Activated T-cell treated with anti-CD3 and anti-CD28 coated beads, Interleukin-2, amount 50 U/mL, for 48 hours (primary cell): ENCODE data around the gene SLC35G2.
"Not testable (repeated sequence)": the region's sequence is repeated elsewhere in the genome, so short reads cannot be mapped to it uniquely, and the experiment has no call there.

Source experiments
- DNase-seq, 2 experiments: peaks; one replicate each; pipeline ENCODE4 v3.0.0-alpha.2; 2020

SLC35G2 gene

GRCh38 chr3:136891934-136892855 lies 73.3 kb downstream of the SLC35G2 start:
- no peak for DNase-seq

- no peak for DNase-seq
These were observed 75.0 kb downstream of the SLC35G2 start for GRCh38 chr3:136893848-136894443.

GRCh38 chr3:136897171-136897570 lies 78.2 kb downstream of the SLC35G2 start:
- DNase-seq = not testable (repeated sequence)

GRCh38 chr3:136898549-136898948 lies 79.6 kb downstream of the SLC35G2 start:
- DNase-seq = no peak

- no peak for DNase-seq
These were observed 80.0 kb downstream of the SLC35G2 start for GRCh38 chr3:136898954-136899353.

- no peak for DNase-seq
These were observed 80.8 kb downstream of the SLC35G2 start for GRCh38 chr3:136899622-136900158.

- DNase-seq = not testable (repeated sequence)
These were observed 81.8 kb downstream of the SLC35G2 start for GRCh38 chr3:136900694-136901093.

GRCh38 chr3:136901391-136901790 lies 82.5 kb downstream of the SLC35G2 start:
- no peak for DNase-seq

- DNase-seq = not testable (repeated sequence)
These were observed 83.6 kb downstream of the SLC35G2 start for GRCh38 chr3:136902530-136902929.

GRCh38 chr3:136903899-136904298 lies 85.0 kb downstream of the SLC35G2 start:
- no peak for DNase-seq

GRCh38 chr3:136904746-136905145 lies 85.8 kb downstream of the SLC35G2 start:
- no peak for DNase-seq
